H1 (cell line): Measurements from ENCODE around the gene ZFAND6. TPM values are rescaled to one million over a fixed set of nuclear protein-coding genes. Genes with fewer than 3 reads are reported as not detected.

Source experiments
- CTCF ChIA-PET: fragments of 300-600 bp; sonication (Branson Sonifier 250); formaldehyde crosslinking; loops from one replicate; lab custom pipeline; 2021; ENCODE audit not compliant: partially characterized antibody; lab: Charles Lee
- POLR2A ChIA-PET: fragments of 300-600 bp; sonication (Branson Sonifier 250); formaldehyde crosslinking; loops from one replicate; lab custom pipeline; 2021; ENCODE audit warnings: inconsistent platforms; ENCODE audit not compliant: partially characterized antibody; lab: Charles Lee
- DNase-seq, 2 experiments: peaks; one replicate each; pipeline versions ENCODE4 v3.0.0 to v3.0.0-alpha.2; 2010 to 2022; ENCODE audit warnings: low spot score in 2 of 2, low read depth in 1 of 2, mixed read lengths in 1 of 2
- FAIRE-seq: peaks from 2 replicates; lab custom pipeline; 2011; peaks lifted over from hg19 to GRCh38; lab: Jason Lieb, UNC
- H2AFZ ChIP-seq: 2 replicates; pipeline ENCODE4 v1.8.1; 2012; ENCODE audit warnings: low read length, inconsistent platforms
- H2AK5ac ChIP-seq: 2 replicates; pipeline ENCODE4 v1.6.1; 2013; ENCODE audit warnings: low read depth, low read length
- H2BK120ac ChIP-seq: replicated peaks from 2 replicates; pipeline ENCODE3; 2013; ENCODE audit warnings: low read depth, low read length, inconsistent platforms
- H2BK12ac ChIP-seq: 2 replicates; pipeline ENCODE4 v1.6.1; 2013; ENCODE audit warnings: low read depth, low read length
- H2BK15ac ChIP-seq: 2 replicates; pipeline ENCODE4 v1.6.1; 2013; ENCODE audit warnings: low read length
- H2BK20ac ChIP-seq: 2 replicates; pipeline ENCODE4 v1.6.1; 2013; ENCODE audit warnings: low read length
- H2BK5ac ChIP-seq: 2 replicates; pipeline ENCODE4 v1.6.1; 2013; ENCODE audit warnings: low read depth, low read length
- H3K14ac ChIP-seq: 2 replicates; pipeline ENCODE4 v1.6.1; 2013; ENCODE audit warnings: inconsistent platforms; ENCODE audit not compliant: insufficient read length
- H3K18ac ChIP-seq: 2 replicates; pipeline ENCODE4 v1.6.1; 2013; ENCODE audit warnings: low read length; ENCODE audit errors: extremely low read depth
- H3K23ac ChIP-seq: 2 replicates; pipeline ENCODE4 v1.6.1; 2013; ENCODE audit warnings: inconsistent platforms; ENCODE audit not compliant: insufficient read length
- H3K23me2 ChIP-seq: 2 replicates; pipeline ENCODE4 v1.6.1; 2013; ENCODE audit warnings: low read depth, low read length
- H3K27ac ChIP-seq: 2 replicates; pipeline ENCODE4 v1.6.1; 2011; ENCODE audit warnings: low read depth, low read length, inconsistent platforms
- H3K27me3 ChIP-seq, 4 experiments: replicated peaks in 1 of 4; 1 replicate in 1 of 4; 2 replicates in 3 of 4; pipeline versions ENCODE4 v1.6.1 to v1.8.1; 2011 to 2013; ENCODE audit warnings: low read length in 3 of 4, mild to moderate bottlenecking in 3 of 4, inconsistent platforms in 2 of 4, mixed read lengths in 2 of 4, moderate library complexity in 1 of 4; ENCODE audit not compliant: control insufficient read depth in 3 of 4, insufficient read depth in 3 of 4; ENCODE audit errors: extremely low read depth in 1 of 4
- H3K36me3 ChIP-seq, 4 experiments: 2 replicates each; pipeline versions ENCODE4 v1.6.1 to v1.8.1; 2011 to 2013; ENCODE audit warnings: mild to moderate bottlenecking in 4 of 4, low read length in 3 of 4, moderate library complexity in 2 of 4, control low read depth in 1 of 4, inconsistent platforms in 1 of 4; ENCODE audit not compliant: insufficient read depth in 4 of 4, control insufficient read depth in 2 of 4
- H3K4ac ChIP-seq: replicated peaks from 2 replicates; pipeline ENCODE3; 2013; ENCODE audit warnings: low read length, low read depth, mixed read lengths, inconsistent platforms; ENCODE audit not compliant: insufficient read length
- H3K4me1 ChIP-seq, 4 experiments: replicated peaks in 1 of 4; 1 replicate in 1 of 4; 2 replicates in 3 of 4; pipeline versions ENCODE4 v1.6.1 to v1.8.1; 2011 to 2013; ENCODE audit warnings: low read length in 3 of 4, inconsistent platforms in 2 of 4, mixed read lengths in 1 of 4; ENCODE audit not compliant: insufficient read depth in 4 of 4, control insufficient read depth in 3 of 4
- H3K4me2 ChIP-seq, 2 experiments: 2 replicates each; pipeline versions ENCODE4 v1.6.1 to v1.8.1; 2011 to 2013; ENCODE audit warnings: low read depth in 2 of 2, low read length in 2 of 2, control low read depth in 1 of 2, inconsistent platforms in 1 of 2, mild to moderate bottlenecking in 1 of 2; ENCODE audit not compliant: insufficient read depth in 1 of 2
- H3K4me3 ChIP-seq, 4 experiments: fragments of 200-600, 300-600 bp in 1 of 4; sonication (generic), shearing (Covaris generic), sonication (Bioruptor Twin) in 1 of 4; 2 replicates each; pipeline versions ENCODE4 v1.5.1 to v1.8.1; 2011 to 2016; ENCODE audit warnings: low read length in 4 of 4, low read depth in 3 of 4, control low read depth in 2 of 4, inconsistent platforms in 2 of 4, mild to moderate bottlenecking in 2 of 4, mixed read lengths in 1 of 4, moderate library complexity in 1 of 4; ENCODE audit not compliant: insufficient read depth in 2 of 4; ENCODE audit errors: extremely low read depth in 1 of 4
- H3K56ac ChIP-seq: replicated peaks from 2 replicates; pipeline ENCODE3; 2013; ENCODE audit warnings: low read depth, mild to moderate bottlenecking, mixed read lengths, low read length, inconsistent platforms; ENCODE audit not compliant: insufficient read length
- H3K79me1 ChIP-seq: 2 replicates; pipeline ENCODE4 v1.6.1; 2013; ENCODE audit warnings: low read depth, low read length, control low read depth
- H3K79me2 ChIP-seq, 2 experiments: 2 replicates each; pipeline versions ENCODE4 v1.6.1 to v1.8.1; 2012 to 2013; ENCODE audit warnings: low read length in 2 of 2, mild to moderate bottlenecking in 2 of 2, inconsistent platforms in 1 of 2; ENCODE audit not compliant: insufficient read depth in 2 of 2, control insufficient read depth in 1 of 2
- H3K9ac ChIP-seq, 4 experiments: replicated peaks in 1 of 4; 1 replicate in 1 of 4; 2 replicates in 3 of 4; pipeline versions ENCODE4 v1.6.1 to v1.8.1; 2011 to 2013; ENCODE audit warnings: low read depth in 3 of 4, low read length in 3 of 4, control low read depth in 2 of 4, mild to moderate bottlenecking in 2 of 4, moderate library complexity in 2 of 4, inconsistent platforms in 1 of 4; ENCODE audit errors: extremely low read depth in 1 of 4
- H3K9me3 ChIP-seq, 2 experiments: 2 replicates each; pipeline versions ENCODE4 v1.6.1 to v1.8.1; 2012 to 2013; ENCODE audit warnings: mild to moderate bottlenecking in 2 of 2, moderate library complexity in 2 of 2, control low read depth in 1 of 2, inconsistent platforms in 1 of 2, low read depth in 1 of 2, low read length in 1 of 2, mixed read lengths in 1 of 2; ENCODE audit not compliant: insufficient read depth in 2 of 2
- H4K20me1 ChIP-seq, 2 experiments: replicated peaks in 1 of 2; 2 replicates each; pipeline versions ENCODE3 to v1.8.1; 2011 to 2013; ENCODE audit warnings: inconsistent platforms in 2 of 2, low read length in 2 of 2, mild to moderate bottlenecking in 1 of 2; ENCODE audit not compliant: insufficient read depth in 2 of 2, control insufficient read depth in 1 of 2
- H4K5ac ChIP-seq: 2 replicates; pipeline ENCODE4 v1.6.1; 2013; ENCODE audit warnings: low read length, low read depth, mixed read lengths, inconsistent platforms; ENCODE audit not compliant: insufficient read length
- H4K8ac ChIP-seq: 2 replicates; pipeline ENCODE4 v1.8.0; 2013; ENCODE audit warnings: mild to moderate bottlenecking, moderate library complexity, low read length, inconsistent platforms; ENCODE audit not compliant: insufficient read depth; ENCODE audit errors: extremely low read depth
- H4K91ac ChIP-seq: replicated peaks from 2 replicates; pipeline ENCODE3; 2013; ENCODE audit warnings: low read length, mixed read lengths, inconsistent platforms; ENCODE audit not compliant: insufficient read length
- ATF3 ChIP-seq: IDR thresholded peaks from 2 replicates; pipeline ENCODE4 v1.6.1; 2011; ENCODE audit warnings: low read depth, mild to moderate bottlenecking, low read length; ENCODE audit not compliant: insufficient read depth
- BACH1 ChIP-seq: IDR thresholded peaks from 2 replicates; pipeline ENCODE4 v1.6.1; 2012; ENCODE audit warnings: low read length, improper control_type of control experiment
- CBX5 ChIP-seq: fragments of 300-800, 300-1000 bp; sonication (generic); IDR thresholded peaks from 2 replicates; pipeline ENCODE4 v1.7.1; 2016; ENCODE audit warnings: antibody characterized with exemption, low read length, low read depth
- CHD2 ChIP-seq: IDR thresholded peaks from 2 replicates; pipeline ENCODE4 v1.6.1; 2012; ENCODE audit warnings: low read length, improper control_type of control experiment
- CREB1 ChIP-seq: IDR thresholded peaks from 2 replicates; pipeline ENCODE4 v1.6.1; 2012; ENCODE audit warnings: inconsistent platforms
- CTBP2 ChIP-seq: IDR thresholded peaks from 2 replicates; pipeline ENCODE4 v1.7.0; 2011; ENCODE audit warnings: borderline replicate concordance, mild to moderate bottlenecking, moderate library complexity, mixed read lengths, low read length; ENCODE audit not compliant: insufficient read depth, insufficient read length
- FOSL1 ChIP-seq: IDR thresholded peaks from 2 replicates; pipeline ENCODE4 v1.6.1; 2011; ENCODE audit warnings: mild to moderate bottlenecking, low read depth, low read length, moderate library complexity; ENCODE audit not compliant: insufficient read depth
- JUN ChIP-seq: IDR thresholded peaks from 2 replicates; pipeline ENCODE4 v1.6.1; 2011; ENCODE audit warnings: low read depth, mild to moderate bottlenecking, improper control_type of control experiment, low read length
- MAFK ChIP-seq: IDR thresholded peaks from 2 replicates; pipeline ENCODE4 v1.6.1; 2012; ENCODE audit warnings: low read depth, mild to moderate bottlenecking, improper control_type of control experiment, low read length
- SIX5 ChIP-seq: IDR thresholded peaks from 2 replicates; pipeline ENCODE4 v1.6.1; 2011; ENCODE audit warnings: mild to moderate bottlenecking, low read depth, low read length
- SP2 ChIP-seq: IDR thresholded peaks from 2 replicates; pipeline ENCODE4 v1.6.1; 2012; ENCODE audit warnings: mild to moderate bottlenecking, low read length, inconsistent platforms
- SRF ChIP-seq: IDR thresholded peaks from 2 replicates; pipeline ENCODE4 v1.6.1; 2011; ENCODE audit warnings: mild to moderate bottlenecking, low read depth, low read length, moderate library complexity
- SUZ12 ChIP-seq: fragments of 200-600 bp; sonication (generic); IDR thresholded peaks from 2 replicates; pipeline ENCODE4 v1.6.1; 2012; ENCODE audit warnings: mild to moderate bottlenecking, inconsistent platforms, low read length, moderate library complexity, mixed read lengths
- WGBS, 2 experiments: shearing (Covaris generic) in 1 of 2; methylation state at CpG; one replicate each; pipeline versions ENCODE4 v1.1.6 to v1.1.7; 2013 to 2015; ENCODE audit warnings: low lambda C conversion rate in 2 of 2, mixed read lengths in 2 of 2, inconsistent platforms in 1 of 2, low coverage in 1 of 2, missing lambda C conversion rate in 1 of 2; ENCODE audit not compliant: insufficient replicate concordance in 2 of 2, insufficient coverage in 1 of 2, insufficient read length in 1 of 2; ENCODE audit errors: extremely low coverage in 1 of 2, missing lambda C conversion rate in 1 of 2; 5-methylcytosine and 5-hydroxymethylcytosine counted together
- polyA plus RNA-seq, 7 experiments: library from polyadenylated mRNA; depleted of rRNA in 3 of 7; stranded (reverse) in 5 of 7; unstranded in 2 of 7; fragments of >200 nt in 5 of 7; fragments of 200-250 nt in 2 of 7; gene quantifications; 1 replicate in 5 of 7; 2 replicates in 1 of 7; 4 replicates in 1 of 7; pipeline versions ENCODE4 v1.2.1 to v1.2.3, GENCODE V29; 2011 to 2013; ENCODE audit warnings: missing spikeins in 2 of 7, mixed read lengths in 2 of 7
- total RNA-seq: library from RNA; stranded (reverse); fragmentation: NEBNext Ultra II Directional; extraction: Animal tissue kit (Norgen Biotek cat#: 25700); gene quantifications from 2 replicates; pipeline ENCODE4 v1.2.1, GENCODE V29; 2021

The ZFAND6 gene
- total and polyA plus RNA-seq, 2 of the 8 experiments (the other 6 are each of a cell fraction or from before 2014, with no cell fraction given), result 136 to 237 TPM

GRCh38 chr15:80015156-80015555, 44.3 kb upstream of the ZFAND6 start:
- POLR2A ChIA-PET, result no interaction called here
- no peak for TF ChIP-seq CREB1
- TF ChIP-seq CTBP2, result no peak
- TF ChIP-seq CBX5, result no peak
- no peak for TF ChIP-seq BACH1
- TF ChIP-seq ATF3, result no peak
- no peak for TF ChIP-seq SRF
- TF ChIP-seq SP2, result no peak
- TF ChIP-seq SUZ12, result no peak
- no peak for TF ChIP-seq FOSL1
- no peak for TF ChIP-seq CHD2
- TF ChIP-seq MAFK, result no peak
- no peak for TF ChIP-seq SIX5
- no peak for TF ChIP-seq JUN

More at GRCh38 chr15:80015156-80015555, 44.3 kb upstream of the ZFAND6 start:
- Histone ChIP-seq H3K79me2 (no peaks in the 10 kb centered on the region), H3K9ac (no peak overlapping the region), H3K18ac (no peak overlapping the region), H4K20me1 (no peaks in the 10 kb centered on the region), H4K91ac (no peak overlapping the region), H2AK5ac (no peak overlapping the region), H3K9me3 (no peaks in the 10 kb centered on the region; a peak in 2 of 4 replicates), H3K4ac (no peak overlapping the region), H4K5ac (no peak overlapping the region), H3K23ac (no peak overlapping the region), H3K27me3 (no peaks in the 10 kb centered on the region), H2BK20ac (no peak overlapping the region), H3K14ac (no peak overlapping the region), H2AFZ (no peak overlapping the region), H2BK120ac (no peak overlapping the region), H2BK5ac (no peak overlapping the region), H3K23me2 (no peaks in the 10 kb centered on the region), H3K27ac (no peak overlapping the region), H4K8ac (no peak overlapping the region), H3K4me2 (no peak overlapping the region), H2BK12ac (no peak overlapping the region), H3K56ac (no peak overlapping the region), H2BK15ac (no peak overlapping the region), H3K4me3 (no peak overlapping the region), H3K4me1 (no peaks in the 10 kb centered on the region), H3K36me3 (no peaks in the 10 kb centered on the region), H3K79me1 (no peaks in the 10 kb centered on the region)
- 89% methylated on average over 2 of the region's 2 CpGs; no CpG with 5 or more reads in 1 of the 2 experiments for WGBS, 2 experiments
- no peak for DNase-seq
- CTCF ChIA-PET, result no interaction called here
- no peak for FAIRE-seq
